Measurements from ENCODE around the gene AGPAT2.

AGPAT2 gene

GRCh38 chr9:136629879-136630661, 57.2 kb downstream of the AGPAT2 start:
- in situ Hi-C loops (cut with MboI; ENCODE audit: low sequenced_read_pairs): loop anchor here (5.0 to 25.0 kb wide), 2 partner anchors 138 to 293 kb away; partner anchors contain the start of gene GPSM1

- in situ Hi-C loops (cut with MboI; ENCODE audit: low sequenced_read_pairs): loop anchor here (5.0 to 25.0 kb wide), 2 partner anchors 137 to 292 kb away; partner anchors contain the start of gene GPSM1
Measured at GRCh38 chr9:136629001-136629878, 58.0 kb downstream of the AGPAT2 start.

- in situ Hi-C loops (cut with MboI; ENCODE audit: low sequenced_read_pairs): loop anchor here (5.0 to 25.0 kb wide), 2 partner anchors 136 to 291 kb away; partner anchors contain the start of gene GPSM1
Measured at GRCh38 chr9:136628268-136628667, 59.0 kb downstream of the AGPAT2 start.

- in situ Hi-C loops (cut with MboI; ENCODE audit: low sequenced_read_pairs): loop anchor here (5.0 to 25.0 kb wide), 2 partner anchors 135 to 290 kb away; partner anchors contain the start of gene GPSM1
Measured at GRCh38 chr9:136627703-136628102, 59.6 kb downstream of the AGPAT2 start.

- in situ Hi-C loops (cut with MboI; ENCODE audit: low sequenced_read_pairs): loop anchor here (5.0 to 25.0 kb wide), 2 partner anchors 135 to 290 kb away; partner anchors contain the start of gene GPSM1
Measured at GRCh38 chr9:136626740-136627642, 60.3 kb downstream of the AGPAT2 start.

- in situ Hi-C loops (cut with MboI; ENCODE audit: low sequenced_read_pairs): loop anchor here (5.0 to 25.0 kb wide), 2 partner anchors 134 to 289 kb away; partner anchors contain the start of gene GPSM1
Measured at GRCh38 chr9:136626066-136626725, 61.1 kb downstream of the AGPAT2 start.

- in situ Hi-C loops (cut with MboI; ENCODE audit: low sequenced_read_pairs): loop anchor here (5.0 to 25.0 kb wide), 2 partner anchors 133 to 288 kb away; partner anchors contain the start of gene GPSM1
Measured at GRCh38 chr9:136625101-136626065, 61.9 kb downstream of the AGPAT2 start.

GRCh38 chr9:136624184-136624951, 62.9 kb downstream of the AGPAT2 start:
- in situ Hi-C loops (cut with MboI; ENCODE audit: low sequenced_read_pairs): no loop called here

- in situ Hi-C loops (cut with MboI; ENCODE audit: low sequenced_read_pairs): no loop called here
Measured at GRCh38 chr9:136623842-136624183, 63.4 kb downstream of the AGPAT2 start.

Measured in HL-60/S4 (cell line).